Osteocyte (in vitro differentiated cells): ENCODE results near the gene C5orf58. TPM values are rescaled to one million over a fixed set of nuclear protein-coding genes. Genes with fewer than 3 reads are reported as not detected.

Source experiments
- DNase-seq: peaks from one replicate; pipeline ENCODE4 v3.0.0; 2021; ENCODE audit warnings: mixed read lengths; ENCODE audit not compliant: unreplicated experiment; ENCODE audit errors: extremely low spot score
- H3K27ac Mint-ChIP-seq: one replicate; pipeline ENCODE4 v1.8.0; 2021; ENCODE audit warnings: mild to moderate bottlenecking, mixed read lengths; ENCODE audit not compliant: unreplicated experiment
- H3K27me3 Mint-ChIP-seq: one replicate; pipeline ENCODE4 v1.8.0; 2021; ENCODE audit warnings: mixed read lengths; ENCODE audit not compliant: unreplicated experiment
- H3K36me3 Mint-ChIP-seq: one replicate; pipeline ENCODE4 v1.8.0; 2021; ENCODE audit warnings: mixed read lengths; ENCODE audit not compliant: unreplicated experiment
- H3K4me1 Mint-ChIP-seq: one replicate; pipeline ENCODE4 v1.8.0; 2021; ENCODE audit warnings: mixed read lengths; ENCODE audit not compliant: unreplicated experiment
- H3K4me3 Mint-ChIP-seq: one replicate; pipeline ENCODE4 v1.8.0; 2021; ENCODE audit warnings: mild to moderate bottlenecking, moderate library complexity, mixed read lengths; ENCODE audit not compliant: unreplicated experiment
- H3K9me3 Mint-ChIP-seq: one replicate; pipeline ENCODE4 v1.8.0; 2021; ENCODE audit warnings: mixed read lengths; ENCODE audit not compliant: unreplicated experiment
- total RNA-seq: library from RNA; stranded (reverse); gene quantifications from 2 replicates; pipeline ENCODE4 v1.2.1, GENCODE V29; 2021
- TF ChIP-seq, protein P1 (sequence below): fragments of 200-600 bp; sonication (generic); IDR thresholded peaks from 2 replicates; pipeline ENCODE4 v1.5.0; 2021; ENCODE audit warnings: antibody characterized with exemption, mild to moderate bottlenecking, moderate library complexity

C5orf58 gene
- total RNA-seq, 1 donor from 2014 or later: not detected

DNA sequence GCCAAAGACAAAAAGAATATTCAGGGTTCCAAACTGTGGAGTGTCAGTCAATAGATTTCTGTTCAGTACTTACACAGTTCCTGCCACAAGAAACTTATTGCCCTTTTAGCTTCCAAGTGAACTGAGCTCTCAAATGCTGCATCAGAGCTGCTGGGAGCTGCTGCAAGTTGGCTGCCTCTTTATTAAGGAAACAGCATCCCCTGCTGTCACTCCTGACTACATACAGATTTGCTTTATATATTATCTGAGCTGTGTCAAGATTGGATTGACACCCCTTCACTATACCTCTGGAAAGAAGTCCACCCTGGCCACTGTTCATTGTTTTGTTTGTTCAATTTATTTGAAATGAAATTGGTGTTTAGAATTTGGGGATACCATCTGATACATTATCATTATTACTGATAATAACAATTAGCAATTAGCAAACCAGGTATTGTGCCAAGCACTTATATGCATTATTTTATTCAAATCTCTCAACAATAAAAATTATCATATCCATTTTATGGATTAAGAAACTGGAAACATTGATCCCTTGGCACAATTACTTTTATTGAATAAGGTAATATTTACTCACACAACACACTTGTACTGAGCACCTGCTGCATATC lies 16.4 kb upstream of the C5orf58 start:
- no peaks in the 10 kb centered on the region for H3K36me3 Mint-ChIP-seq
- no peak for DNase-seq

DNA sequence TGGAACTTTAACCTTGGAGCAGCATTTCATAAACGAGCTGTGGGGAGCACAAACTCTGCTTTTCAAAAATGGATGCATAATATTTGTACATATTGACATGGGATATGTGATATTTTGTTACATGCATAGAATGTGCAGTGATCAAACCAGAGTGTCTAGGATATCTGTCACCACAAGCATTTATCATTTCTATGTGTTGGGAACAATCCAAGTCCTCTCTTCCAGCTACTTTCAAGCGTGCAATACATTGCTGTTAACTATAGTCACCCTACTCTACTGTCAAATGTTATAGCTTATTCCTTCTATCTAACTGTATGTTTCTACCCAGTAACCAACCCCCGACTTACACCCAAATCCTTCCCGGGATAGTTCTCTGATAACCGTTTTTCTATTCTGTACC lies 15.0 kb upstream of the C5orf58 start:
- H3K36me3 Mint-ChIP-seq: no peaks in the 10 kb centered on the region
- TF ChIP-seq, protein P1, sequence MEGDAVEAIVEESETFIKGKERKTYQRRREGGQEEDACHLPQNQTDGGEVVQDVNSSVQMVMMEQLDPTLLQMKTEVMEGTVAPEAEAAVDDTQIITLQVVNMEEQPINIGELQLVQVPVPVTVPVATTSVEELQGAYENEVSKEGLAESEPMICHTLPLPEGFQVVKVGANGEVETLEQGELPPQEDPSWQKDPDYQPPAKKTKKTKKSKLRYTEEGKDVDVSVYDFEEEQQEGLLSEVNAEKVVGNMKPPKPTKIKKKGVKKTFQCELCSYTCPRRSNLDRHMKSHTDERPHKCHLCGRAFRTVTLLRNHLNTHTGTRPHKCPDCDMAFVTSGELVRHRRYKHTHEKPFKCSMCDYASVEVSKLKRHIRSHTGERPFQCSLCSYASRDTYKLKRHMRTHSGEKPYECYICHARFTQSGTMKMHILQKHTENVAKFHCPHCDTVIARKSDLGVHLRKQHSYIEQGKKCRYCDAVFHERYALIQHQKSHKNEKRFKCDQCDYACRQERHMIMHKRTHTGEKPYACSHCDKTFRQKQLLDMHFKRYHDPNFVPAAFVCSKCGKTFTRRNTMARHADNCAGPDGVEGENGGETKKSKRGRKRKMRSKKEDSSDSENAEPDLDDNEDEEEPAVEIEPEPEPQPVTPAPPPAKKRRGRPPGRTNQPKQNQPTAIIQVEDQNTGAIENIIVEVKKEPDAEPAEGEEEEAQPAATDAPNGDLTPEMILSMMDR: no peak
- H3K27me3 Mint-ChIP-seq: peaks cover 8% of the 10 kb centered on the region
- H3K9me3 Mint-ChIP-seq: no peaks in the 10 kb centered on the region
- H3K4me1 Mint-ChIP-seq: peaks cover 19% of the 10 kb centered on the region
- H3K4me3 Mint-ChIP-seq: no peak overlapping the region
- H3K27ac Mint-ChIP-seq: no peak overlapping the region
- DNase-seq: no peak

More for the DNA sequence above, 16.4 kb upstream of the C5orf58 start:
- peaks cover 12% of the 10 kb centered on the region for H3K27me3 Mint-ChIP-seq
- no peaks in the 10 kb centered on the region for H3K9me3 Mint-ChIP-seq
- no peak overlapping the region for H3K27ac Mint-ChIP-seq
- peaks cover 14% of the 10 kb centered on the region for H3K4me1 Mint-ChIP-seq
- H3K4me3 Mint-ChIP-seq: no peak overlapping the region
- TF ChIP-seq, protein P1: peak; percentile 79

GRCh38 chr5:170218726-170219125 lies 14.1 kb upstream of the C5orf58 start:
- Mint-ChIP-seq H3K4me3 (no peak overlapping the region), H3K4me1 (peaks cover 26% of the 10 kb centered on the region), H3K27me3 (peaks cover 8% of the 10 kb centered on the region), H3K36me3 (no peaks in the 10 kb centered on the region), H3K27ac (no peak overlapping the region), H3K9me3 (no peaks in the 10 kb centered on the region)
- TF ChIP-seq, protein P1: no peak
- DNase-seq: no peak

DNA sequence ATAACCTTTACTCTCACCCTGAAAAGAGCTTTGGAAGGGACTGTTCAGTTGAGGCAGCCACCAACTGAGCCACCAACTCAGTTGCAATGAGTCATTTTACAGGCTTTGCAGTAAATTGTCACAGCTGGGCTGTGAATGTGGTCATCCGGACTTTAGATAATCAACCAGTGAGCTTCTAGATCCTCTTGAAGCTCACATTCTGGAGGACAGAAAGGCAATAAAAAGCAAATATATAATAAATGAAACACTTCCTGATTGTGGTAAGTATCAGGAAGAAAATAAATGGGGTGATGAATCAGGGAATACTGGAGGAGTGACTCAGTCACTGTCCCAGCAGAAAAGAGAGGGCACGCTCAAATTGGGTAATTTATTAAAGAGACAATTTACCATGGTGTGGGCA lies 13.2 kb upstream of the C5orf58 start:
- no peak for DNase-seq
- Mint-ChIP-seq H3K4me1 (peaks cover 35% of the 10 kb centered on the region), H3K27ac (no peak overlapping the region), H3K9me3 (no peaks in the 10 kb centered on the region), H3K36me3 (no peaks in the 10 kb centered on the region), H3K27me3 (peaks cover 8% of the 10 kb centered on the region), H3K4me3 (no peak overlapping the region)
- TF ChIP-seq, protein P1: no peak

DNA sequence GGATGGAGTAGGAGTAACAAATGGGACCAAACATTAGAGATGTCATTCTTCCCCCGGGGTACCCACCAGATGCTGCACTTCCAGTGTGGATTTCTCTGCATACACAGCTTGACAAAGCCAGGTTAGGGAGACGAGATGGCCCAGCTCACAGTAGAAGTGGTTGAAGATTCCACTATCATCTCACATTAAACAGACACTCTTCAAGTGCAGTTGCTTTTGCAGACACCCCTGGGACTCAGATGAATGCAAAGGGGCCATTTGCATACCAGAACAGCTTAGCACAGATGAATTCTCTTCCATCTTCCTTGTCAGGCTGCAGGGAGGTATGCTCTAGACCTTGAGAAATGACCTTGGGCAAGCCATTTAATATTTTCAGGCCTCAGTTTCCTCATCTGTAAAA lies 12.6 kb upstream of the C5orf58 start:
- H3K4me3 Mint-ChIP-seq: no peak overlapping the region
- TF ChIP-seq, protein P1: no peak
- no peaks in the 10 kb centered on the region for H3K36me3 Mint-ChIP-seq
- no peaks in the 10 kb centered on the region for H3K9me3 Mint-ChIP-seq
- no peak overlapping the region for H3K27ac Mint-ChIP-seq
- H3K27me3 Mint-ChIP-seq: peaks cover 8% of the 10 kb centered on the region
- DNase-seq: no peak
- H3K4me1 Mint-ChIP-seq: peaks cover 38% of the 10 kb centered on the region
